HCT116 (cell line): Measurements from ENCODE around the gene AK4.

ENCODE experiments used
- POLR2A ChIP-seq: IDR thresholded peaks from 2 replicates; pipeline ENCODE4 v1.7.0; 2011; ENCODE audit warnings: borderline replicate concordance; ENCODE audit not compliant: insufficient read depth, insufficient read length; ENCODE audit errors: extremely low read depth
- SP1 ChIP-seq: IDR thresholded peaks from 2 replicates; pipeline ENCODE4 v1.6.1; 2012; ENCODE audit warnings: low read depth
- TF ChIP-seq, protein P1 (sequence below), 3 experiments: fragments of 200-600 bp in 1 of 3; sonication (generic) in 1 of 3; IDR thresholded peaks in 2 of 3; conservative IDR thresholded peaks in 1 of 3; 2 replicates each; pipeline ENCODE4 v1.5.1; 2012 to 2017; ENCODE audit warnings: low read depth in 2 of 3, low read length in 2 of 3, antibody characterized with exemption in 1 of 3, borderline replicate concordance in 1 of 3, control low read depth in 1 of 3, mild to moderate bottlenecking in 1 of 3, mixed read lengths in 1 of 3, mixed run types in 1 of 3, moderate library complexity in 1 of 3; ENCODE audit not compliant: insufficient read depth in 1 of 3
- TF ChIP-seq, protein P2 (sequence below): IDR thresholded peaks from 2 replicates; pipeline ENCODE4 v1.6.1; 2012
- TF ChIP-seq, protein P3 (sequence below): IDR thresholded peaks from 2 replicates; pipeline ENCODE4 v1.6.1; 2012; ENCODE audit warnings: low read depth

DNA sequence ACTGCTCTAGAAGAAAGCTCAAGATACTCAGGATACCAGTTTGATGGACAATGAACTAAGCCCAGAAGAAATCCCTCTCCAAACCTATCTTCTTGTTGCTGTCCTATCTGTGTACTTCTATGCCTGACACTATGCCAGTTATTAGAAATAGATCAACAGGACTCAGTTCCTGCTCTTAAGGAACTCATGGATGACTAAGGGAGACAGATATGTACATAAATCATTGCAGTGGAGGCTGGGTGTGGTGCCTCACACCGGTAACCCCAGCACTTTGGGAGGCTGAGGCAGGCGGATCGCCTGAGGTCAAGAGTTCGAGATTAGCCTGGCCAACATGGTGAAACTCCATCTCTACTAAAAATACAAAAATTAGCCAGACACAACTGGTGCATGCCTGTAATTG is 42.4 kb upstream of the AK4 start:
- TF ChIP-seq, protein P1, sequence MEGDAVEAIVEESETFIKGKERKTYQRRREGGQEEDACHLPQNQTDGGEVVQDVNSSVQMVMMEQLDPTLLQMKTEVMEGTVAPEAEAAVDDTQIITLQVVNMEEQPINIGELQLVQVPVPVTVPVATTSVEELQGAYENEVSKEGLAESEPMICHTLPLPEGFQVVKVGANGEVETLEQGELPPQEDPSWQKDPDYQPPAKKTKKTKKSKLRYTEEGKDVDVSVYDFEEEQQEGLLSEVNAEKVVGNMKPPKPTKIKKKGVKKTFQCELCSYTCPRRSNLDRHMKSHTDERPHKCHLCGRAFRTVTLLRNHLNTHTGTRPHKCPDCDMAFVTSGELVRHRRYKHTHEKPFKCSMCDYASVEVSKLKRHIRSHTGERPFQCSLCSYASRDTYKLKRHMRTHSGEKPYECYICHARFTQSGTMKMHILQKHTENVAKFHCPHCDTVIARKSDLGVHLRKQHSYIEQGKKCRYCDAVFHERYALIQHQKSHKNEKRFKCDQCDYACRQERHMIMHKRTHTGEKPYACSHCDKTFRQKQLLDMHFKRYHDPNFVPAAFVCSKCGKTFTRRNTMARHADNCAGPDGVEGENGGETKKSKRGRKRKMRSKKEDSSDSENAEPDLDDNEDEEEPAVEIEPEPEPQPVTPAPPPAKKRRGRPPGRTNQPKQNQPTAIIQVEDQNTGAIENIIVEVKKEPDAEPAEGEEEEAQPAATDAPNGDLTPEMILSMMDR (IDR thresholded peaks at IDR 0.05 in 2 of 3, conservative IDR thresholded peaks at IDR 0.05 in 1 of 3; ENCODE audit: borderline replicate concordance in 1 of 3, insufficient read depth in 1 of 3, low read depth in 2 of 3, low read length in 2 of 3) = no peak
- TF ChIP-seq SP1 (no peak), POLR2A (no peak)
- TF ChIP-seq, protein P2, sequence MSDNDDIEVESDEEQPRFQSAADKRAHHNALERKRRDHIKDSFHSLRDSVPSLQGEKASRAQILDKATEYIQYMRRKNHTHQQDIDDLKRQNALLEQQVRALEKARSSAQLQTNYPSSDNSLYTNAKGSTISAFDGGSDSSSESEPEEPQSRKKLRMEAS = no peak
- TF ChIP-seq, protein P3, sequence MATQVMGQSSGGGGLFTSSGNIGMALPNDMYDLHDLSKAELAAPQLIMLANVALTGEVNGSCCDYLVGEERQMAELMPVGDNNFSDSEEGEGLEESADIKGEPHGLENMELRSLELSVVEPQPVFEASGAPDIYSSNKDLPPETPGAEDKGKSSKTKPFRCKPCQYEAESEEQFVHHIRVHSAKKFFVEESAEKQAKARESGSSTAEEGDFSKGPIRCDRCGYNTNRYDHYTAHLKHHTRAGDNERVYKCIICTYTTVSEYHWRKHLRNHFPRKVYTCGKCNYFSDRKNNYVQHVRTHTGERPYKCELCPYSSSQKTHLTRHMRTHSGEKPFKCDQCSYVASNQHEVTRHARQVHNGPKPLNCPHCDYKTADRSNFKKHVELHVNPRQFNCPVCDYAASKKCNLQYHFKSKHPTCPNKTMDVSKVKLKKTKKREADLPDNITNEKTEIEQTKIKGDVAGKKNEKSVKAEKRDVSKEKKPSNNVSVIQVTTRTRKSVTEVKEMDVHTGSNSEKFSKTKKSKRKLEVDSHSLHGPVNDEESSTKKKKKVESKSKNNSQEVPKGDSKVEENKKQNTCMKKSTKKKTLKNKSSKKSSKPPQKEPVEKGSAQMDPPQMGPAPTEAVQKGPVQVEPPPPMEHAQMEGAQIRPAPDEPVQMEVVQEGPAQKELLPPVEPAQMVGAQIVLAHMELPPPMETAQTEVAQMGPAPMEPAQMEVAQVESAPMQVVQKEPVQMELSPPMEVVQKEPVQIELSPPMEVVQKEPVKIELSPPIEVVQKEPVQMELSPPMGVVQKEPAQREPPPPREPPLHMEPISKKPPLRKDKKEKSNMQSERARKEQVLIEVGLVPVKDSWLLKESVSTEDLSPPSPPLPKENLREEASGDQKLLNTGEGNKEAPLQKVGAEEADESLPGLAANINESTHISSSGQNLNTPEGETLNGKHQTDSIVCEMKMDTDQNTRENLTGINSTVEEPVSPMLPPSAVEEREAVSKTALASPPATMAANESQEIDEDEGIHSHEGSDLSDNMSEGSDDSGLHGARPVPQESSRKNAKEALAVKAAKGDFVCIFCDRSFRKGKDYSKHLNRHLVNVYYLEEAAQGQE = no peak
